Osteoblast (primary cell): ENCODE data around the gene RBP3. TPM values are rescaled to one million over a fixed set of nuclear protein-coding genes. Genes with fewer than 3 reads are reported as not detected.

ENCODE experiments used
- DNase-seq: peaks from one replicate; pipeline ENCODE4 v3.0.0; 2011; ENCODE audit warnings: low spot score, mixed read lengths; ENCODE audit not compliant: insufficient read length; ENCODE audit errors: missing footprints
- H2AFZ ChIP-seq: 2 replicates; pipeline ENCODE4 v1.6.0; 2011; ENCODE audit warnings: mild to moderate bottlenecking, low read length
- H3K27ac ChIP-seq: 2 replicates; pipeline ENCODE4 v1.5.1; 2011; ENCODE audit warnings: mild to moderate bottlenecking, low read depth, low read length, moderate library complexity
- H3K27me3 ChIP-seq: 2 replicates; pipeline ENCODE4 v1.6.0; 2012; ENCODE audit warnings: mild to moderate bottlenecking, control low read depth, inconsistent platforms, low read length, moderate library complexity; ENCODE audit not compliant: insufficient read depth
- H3K36me3 ChIP-seq: 2 replicates; pipeline ENCODE4 v1.5.1; 2011; ENCODE audit warnings: mild to moderate bottlenecking, low read length, control low read depth, moderate library complexity; ENCODE audit not compliant: insufficient read depth
- H3K4me1 ChIP-seq: 2 replicates; pipeline ENCODE4 v1.5.1; 2011; ENCODE audit warnings: mild to moderate bottlenecking, low read length, control low read depth, moderate library complexity; ENCODE audit not compliant: insufficient read depth
- H3K4me2 ChIP-seq: 2 replicates; pipeline ENCODE4 v1.6.0; 2011; ENCODE audit warnings: mild to moderate bottlenecking, low read length; ENCODE audit not compliant: insufficient read depth
- H3K4me3 ChIP-seq: fragments of 200-600 bp; sonication (generic); 3 replicates; pipeline ENCODE4 v1.5.1; 2012; ENCODE audit warnings: mild to moderate bottlenecking, low read length, inconsistent platforms; ENCODE audit not compliant: insufficient read depth
- H3K79me2 ChIP-seq: 2 replicates; pipeline ENCODE4 v1.6.0; 2012; ENCODE audit warnings: mild to moderate bottlenecking, low read length, control low read depth, inconsistent platforms; ENCODE audit not compliant: insufficient read depth
- H3K9me3 ChIP-seq: 2 replicates; pipeline ENCODE4 v1.5.1; 2011; ENCODE audit warnings: low read depth, low read length, control low read depth
- H4K20me1 ChIP-seq: 2 replicates; pipeline ENCODE4 v1.6.0; 2012; ENCODE audit warnings: mild to moderate bottlenecking, low read length, control low read depth; ENCODE audit not compliant: insufficient read depth
- total RNA-seq: library from RNA; depleted of rRNA; stranded (reverse); fragments of >200 nt; gene quantifications from 2 replicates; pipeline ENCODE4 v1.2.3, GENCODE V29; 2012
- TF ChIP-seq, protein P1 (sequence below): IDR thresholded peaks from 2 replicates; pipeline ENCODE4 v1.5.1; 2011; ENCODE audit warnings: mild to moderate bottlenecking, low read depth, low read length, moderate library complexity; ENCODE audit errors: extremely low read depth

RBP3 gene
- not detected in 2 replicates for total RNA-seq

DNA sequence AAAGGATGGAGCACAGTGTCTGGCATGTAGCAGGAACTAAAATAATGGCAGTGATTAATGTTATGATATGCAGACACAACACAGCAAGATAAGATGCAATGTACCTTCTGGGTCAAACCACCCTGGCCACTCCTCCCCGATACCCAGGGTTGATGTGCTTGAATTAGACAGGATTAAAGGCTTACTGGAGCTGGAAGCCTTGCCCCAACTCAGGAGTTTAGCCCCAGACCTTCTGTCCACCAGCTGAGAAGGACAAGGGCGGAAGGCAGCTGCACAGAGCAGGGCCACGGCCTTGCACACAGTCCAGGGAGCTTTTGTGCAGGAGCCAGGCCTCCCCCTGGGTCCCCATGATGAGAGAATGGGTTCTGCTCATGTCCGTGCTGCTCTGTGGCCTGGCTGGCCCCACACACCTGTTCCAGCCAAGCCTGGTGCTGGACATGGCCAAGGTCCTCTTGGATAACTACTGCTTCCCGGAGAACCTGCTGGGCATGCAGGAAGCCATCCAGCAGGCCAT lies at the start of gene RBP3:
RBP3 (plus strand) TSS at position 226 of the 514 bp plus-strand sequence; CDS start at position 348, 122 bp downstream.
- H3K9me3 ChIP-seq: no peaks in the 10 kb centered on the region
- peaks cover 19% of the 10 kb centered on the region for H3K27me3 ChIP-seq
- TF ChIP-seq, protein P1, sequence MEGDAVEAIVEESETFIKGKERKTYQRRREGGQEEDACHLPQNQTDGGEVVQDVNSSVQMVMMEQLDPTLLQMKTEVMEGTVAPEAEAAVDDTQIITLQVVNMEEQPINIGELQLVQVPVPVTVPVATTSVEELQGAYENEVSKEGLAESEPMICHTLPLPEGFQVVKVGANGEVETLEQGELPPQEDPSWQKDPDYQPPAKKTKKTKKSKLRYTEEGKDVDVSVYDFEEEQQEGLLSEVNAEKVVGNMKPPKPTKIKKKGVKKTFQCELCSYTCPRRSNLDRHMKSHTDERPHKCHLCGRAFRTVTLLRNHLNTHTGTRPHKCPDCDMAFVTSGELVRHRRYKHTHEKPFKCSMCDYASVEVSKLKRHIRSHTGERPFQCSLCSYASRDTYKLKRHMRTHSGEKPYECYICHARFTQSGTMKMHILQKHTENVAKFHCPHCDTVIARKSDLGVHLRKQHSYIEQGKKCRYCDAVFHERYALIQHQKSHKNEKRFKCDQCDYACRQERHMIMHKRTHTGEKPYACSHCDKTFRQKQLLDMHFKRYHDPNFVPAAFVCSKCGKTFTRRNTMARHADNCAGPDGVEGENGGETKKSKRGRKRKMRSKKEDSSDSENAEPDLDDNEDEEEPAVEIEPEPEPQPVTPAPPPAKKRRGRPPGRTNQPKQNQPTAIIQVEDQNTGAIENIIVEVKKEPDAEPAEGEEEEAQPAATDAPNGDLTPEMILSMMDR: no peak
- H3K4me2 ChIP-seq: no peak within 1 kb of the TSS
- no peaks in the 10 kb centered on the region for H3K4me1 ChIP-seq
- H4K20me1 ChIP-seq: no peaks in the 10 kb centered on the region
- peak; percentile 80 for DNase-seq
- no peaks in the 10 kb centered on the region for H3K36me3 ChIP-seq
- H3K79me2 ChIP-seq: no peaks in the 10 kb centered on the region
- no peak within 1 kb of the TSS for H3K4me3 ChIP-seq
- H2AFZ ChIP-seq: no peak within 1 kb of the TSS
- H3K27ac ChIP-seq: no peak within 1 kb of the TSS

GRCh38 chr10:47298715-47299114 lies 49.4 kb upstream of the RBP3 start:
- H2AFZ ChIP-seq: no peak overlapping the region
- TF ChIP-seq, protein P1: no peak
- no peaks in the 10 kb centered on the region for H3K4me1 ChIP-seq
- peaks cover 79% of the 10 kb centered on the region for H3K27me3 ChIP-seq
- no peaks in the 10 kb centered on the region for H3K36me3 ChIP-seq
- no peak for DNase-seq
- no peak overlapping the region for H3K4me2 ChIP-seq
- peaks cover 4% of the 10 kb centered on the region for H4K20me1 ChIP-seq
- no peak overlapping the region for H3K27ac ChIP-seq
- H3K4me3 ChIP-seq: no peak overlapping the region
- no peaks in the 10 kb centered on the region for H3K9me3 ChIP-seq
- no peaks in the 10 kb centered on the region for H3K79me2 ChIP-seq

- H3K9me3 ChIP-seq: no peaks in the 10 kb centered on the region
- H3K27me3 ChIP-seq: peaks cover 79% of the 10 kb centered on the region
- H4K20me1 ChIP-seq: peaks cover 4% of the 10 kb centered on the region
- no peak within 1 kb of the TSS for H3K27ac ChIP-seq
- no peak within 1 kb of the TSS for H2AFZ ChIP-seq
- H3K4me3 ChIP-seq: no peak within 1 kb of the TSS
- TF ChIP-seq, protein P1: no peak
- H3K79me2 ChIP-seq: no peaks in the 10 kb centered on the region
- H3K4me1 ChIP-seq: no peaks in the 10 kb centered on the region
- no peaks in the 10 kb centered on the region for H3K36me3 ChIP-seq
- DNase-seq: no peak
- no peak within 1 kb of the TSS for H3K4me2 ChIP-seq
These were observed 48.3 kb upstream of the RBP3 start, which contains the start of gene GDF10 for GRCh38 chr10:47299611-47300428. GDF10 (plus strand) TSS chr10:47300197; CDS start chr10:47300652, 455 bp downstream.

- no peak for DNase-seq
- Histone ChIP-seq H3K27me3 (peaks cover 74% of the 10 kb centered on the region), H3K36me3 (no peaks in the 10 kb centered on the region), H3K4me1 (no peaks in the 10 kb centered on the region), H3K4me3 (no peak overlapping the region), H2AFZ (no peak overlapping the region), H4K20me1 (peaks cover 4% of the 10 kb centered on the region), H3K9me3 (no peaks in the 10 kb centered on the region), H3K79me2 (no peaks in the 10 kb centered on the region), H3K27ac (no peak overlapping the region), H3K4me2 (no peak overlapping the region)
- TF ChIP-seq, protein P1: no peak
These were observed 47.7 kb upstream of the RBP3 start for GRCh38 chr10:47300429-47300931.
